ENCODE data around the gene GNG12. TPM values are rescaled to one million over a fixed set of nuclear protein-coding genes. Genes with fewer than 3 reads are reported as not detected.

The GNG12 gene
- total and polyA plus RNA-seq, 2 donors (not counting 3 experiments of a cell fraction or from before 2014, with no cell fraction given): 107 to 152 TPM

- Histone ChIP-seq H3K27ac (ENCODE audit: insufficient read depth, low read depth, low read length) (peak overlapping the region; percentile 32), H3K79me2 (ENCODE audit: control insufficient read depth, insufficient read depth, low read length) (peaks cover 96% of the 10 kb centered on the region), H3K9me3 (replicated peaks; ENCODE audit: control insufficient read depth, insufficient read depth, low read length) (no peaks in the 10 kb centered on the region), H3K27me3 (ENCODE audit: control insufficient read depth in 2 of 2, insufficient read depth in 2 of 2, low read length in 2 of 2) (no peaks in the 10 kb centered on the region), H2AFZ (ENCODE audit: low read depth, low read length) (no peak overlapping the region), H3K9me1 (replicated peaks; ENCODE audit: control insufficient read depth, extremely low read depth, insufficient read depth, low read length) (no peaks in the 10 kb centered on the region), H4K20me1 (replicated peaks; ENCODE audit: control insufficient read depth, extremely low read depth, insufficient read depth, low read length) (peaks cover 13% of the 10 kb centered on the region), H3K9ac (replicated peaks; ENCODE audit: extremely low read depth, insufficient read depth, low read length) (no peak overlapping the region), H3K36me3 (ENCODE audit: control insufficient read depth in 2 of 2, extremely low read depth in 1 of 2, insufficient read depth in 2 of 2, low read length in 2 of 2) (no peaks in the 10 kb centered on the region), H3K4me1 (ENCODE audit: control insufficient read depth, extremely low read depth, insufficient read depth, low read length) (peaks cover 45% of the 10 kb centered on the region), H3K4me2 (ENCODE audit: insufficient read depth, low read length) (peak overlapping the region; percentile 70), H3K4me3 (replicated peaks in 1 of 3; ENCODE audit: insufficient read depth in 1 of 3, low read depth in 1 of 3, low read length in 3 of 3) (no peak overlapping the region)
- BruUV-seq (replicated peaks): no TSS peak
- FAIRE-seq (peak; percentile 8), DNase-seq (ENCODE audit: low read depth, low spot score) (peak; percentile 60)
- dilution Hi-C loops (cut with MboI; ENCODE audit: extremely low pct_ligation_motif_present, low sequenced_read_pairs): no loop called here
- intact Hi-C loops (cut with micrococcal nuclease): loop anchor here (2.0 kb wide), 1 partner anchor 17 kb away; no protein-coding TSS in a partner anchor
- ChIA-PET POLR2A (no interaction called here), CTCF (interaction anchor here (0.9 to 1.2 kb wide), 4 partner anchors 17 to 44 kb away, joined by 3 to 4 read pairs (median 3); no protein-coding TSS in a partner anchor)
- no peak for TF ChIP-seq MYC (IDR thresholded peaks at IDR 0.05; ENCODE audit: low read depth, low read length)
- peak; percentile 45 for TF ChIP-seq FOS (IDR thresholded peaks at IDR 0.05; ENCODE audit: borderline replicate concordance, insufficient read depth, low read length)
These were observed 23.4 kb downstream of the GNG12 start for GRCh38 chr1:67809887-67810286.

- Histone ChIP-seq H3K27me3 (ENCODE audit: control insufficient read depth in 2 of 2, insufficient read depth in 2 of 2, low read length in 2 of 2) (no peaks in the 10 kb centered on the region), H3K9me3 (replicated peaks; ENCODE audit: control insufficient read depth, insufficient read depth, low read length) (no peaks in the 10 kb centered on the region), H4K20me1 (replicated peaks; ENCODE audit: control insufficient read depth, extremely low read depth, insufficient read depth, low read length) (peaks cover 14% of the 10 kb centered on the region), H3K79me2 (ENCODE audit: control insufficient read depth, insufficient read depth, low read length) (peaks cover 97% of the 10 kb centered on the region), H2AFZ (ENCODE audit: low read depth, low read length) (no peak overlapping the region), H3K36me3 (ENCODE audit: control insufficient read depth in 2 of 2, extremely low read depth in 1 of 2, insufficient read depth in 2 of 2, low read length in 2 of 2) (no peaks in the 10 kb centered on the region), H3K4me1 (ENCODE audit: control insufficient read depth, extremely low read depth, insufficient read depth, low read length) (peaks cover 27% of the 10 kb centered on the region), H3K4me2 (ENCODE audit: insufficient read depth, low read length) (no peak overlapping the region), H3K27ac (ENCODE audit: insufficient read depth, low read depth, low read length) (no peak overlapping the region), H3K9me1 (replicated peaks; ENCODE audit: control insufficient read depth, extremely low read depth, insufficient read depth, low read length) (no peaks in the 10 kb centered on the region), H3K9ac (replicated peaks; ENCODE audit: extremely low read depth, insufficient read depth, low read length) (no peak overlapping the region), H3K4me3 (replicated peaks in 1 of 3; ENCODE audit: insufficient read depth in 1 of 3, low read depth in 1 of 3, low read length in 3 of 3) (no peak overlapping the region)
- intact Hi-C loops (cut with micrococcal nuclease) (no loop called here), dilution Hi-C loops (cut with MboI; ENCODE audit: extremely low pct_ligation_motif_present, low sequenced_read_pairs) (no loop called here)
- ChIA-PET CTCF (no interaction called here), POLR2A (no interaction called here)
- FAIRE-seq (no peak), DNase-seq (ENCODE audit: low read depth, low spot score) (no peak)
- TF ChIP-seq GATA2 (IDR thresholded peaks at IDR 0.05; ENCODE audit: insufficient read depth, insufficient read length, low read depth, low read length) (no peak), CTCF (IDR thresholded peaks at IDR 0.05; ENCODE audit: extremely low read depth in 1 of 2, insufficient read depth in 1 of 2, low read depth in 1 of 2, low read length in 2 of 2) (no peak)
- no TSS peak for BruUV-seq (replicated peaks)
These were observed 26.0 kb downstream of the GNG12 start for GRCh38 chr1:67807282-67807681.
